Testis (tissue), 3 donors: ENCODE results near the gene SLC38A3. TPM values are rescaled to one million over a fixed set of nuclear protein-coding genes. Genes with fewer than 3 reads are reported as not detected.
"Not testable (repeated sequence)": the region's sequence is repeated elsewhere in the genome, so short reads cannot be mapped to it uniquely, and the experiment has no call there.

Experiments
- DNase-seq: peaks from one replicate; pipeline ENCODE4 v3.0.0-alpha.2; 2019
- H3K27ac ChIP-seq, 2 donors: fragments of 200-600 bp; sonication (generic); one replicate each; pipeline ENCODE4 v1.5.1; 2019
- H3K27me3 ChIP-seq: fragments of 200-600 bp; sonication (generic); one replicate; pipeline ENCODE4 v1.5.1; 2019
- H3K36me3 ChIP-seq: fragments of 200-600 bp; sonication (generic); one replicate; pipeline ENCODE4 v1.5.1; 2017; ENCODE audit warnings: low read depth; ENCODE audit errors: missing control alignments
- H3K4me1 ChIP-seq: fragments of 200-600 bp; sonication (generic); one replicate; pipeline ENCODE4 v1.5.1; 2019
- H3K4me3 ChIP-seq, 2 donors: fragments of 200-600 bp; sonication (generic); one replicate each; pipeline ENCODE4 v1.5.1; 2017 to 2019
- H3K9me3 ChIP-seq: fragments of 200-600 bp; sonication (generic); one replicate; pipeline ENCODE4 v1.5.1; 2017
- POLR2A ChIP-seq: fragments of 450-650 bp; IDR thresholded peaks from one replicate; pipeline ENCODE4 v1.6.1; 2017; ENCODE audit warnings: antibody characterized with exemption, mild to moderate bottlenecking, moderate library complexity
- WGBS, 2 donors: methylation state at CpG; one replicate each; pipeline ENCODE4 v1.1.5; 2018; 5-methylcytosine and 5-hydroxymethylcytosine counted together
- intact Hi-C: fragments of 100-400 bp; cut with DNase I; formaldehyde crosslinking; loops from one replicate; pipeline ENCODE4 v1.15.1; 2023; ENCODE audit warnings: low total_unique reads
- polyA plus RNA-seq: library from polyadenylated mRNA; stranded (reverse); fragments of 350-450 nt; fragmentation: Illumina TruSeq; extraction: RNeasy Lipid Tissue Mini Kit (QIAGEN cat#74804); gene quantifications from one replicate; pipeline ENCODE4 v1.2.3, GENCODE V29; 2014; ENCODE audit warnings: low read depth, low replicate concordance; ENCODE audit not compliant: insufficient read depth
- total RNA-seq, 2 donors: library from RNA; depleted of rRNA; stranded (reverse); fragments of >200 nt; gene quantifications; one replicate each; pipeline ENCODE4 v1.2.3, GENCODE V29; 2016
- TF ChIP-seq, protein P1 (sequence below), 3 experiments: fragments of 450-650 bp in 2 of 3; fragments of 200-600 bp in 1 of 3; sonication (generic) in 1 of 3; IDR thresholded peaks; one replicate each; pipeline ENCODE4 v1.5.1; 2016 to 2019; ENCODE audit warnings: antibody characterized with exemption in 3 of 3, mild to moderate bottlenecking in 2 of 3, moderate library complexity in 1 of 3

Gene SLC38A3
- total and polyA plus RNA-seq, 3 donors from 2014 or later: 3.4 to 5.4 (median 4.3) TPM

DNA sequence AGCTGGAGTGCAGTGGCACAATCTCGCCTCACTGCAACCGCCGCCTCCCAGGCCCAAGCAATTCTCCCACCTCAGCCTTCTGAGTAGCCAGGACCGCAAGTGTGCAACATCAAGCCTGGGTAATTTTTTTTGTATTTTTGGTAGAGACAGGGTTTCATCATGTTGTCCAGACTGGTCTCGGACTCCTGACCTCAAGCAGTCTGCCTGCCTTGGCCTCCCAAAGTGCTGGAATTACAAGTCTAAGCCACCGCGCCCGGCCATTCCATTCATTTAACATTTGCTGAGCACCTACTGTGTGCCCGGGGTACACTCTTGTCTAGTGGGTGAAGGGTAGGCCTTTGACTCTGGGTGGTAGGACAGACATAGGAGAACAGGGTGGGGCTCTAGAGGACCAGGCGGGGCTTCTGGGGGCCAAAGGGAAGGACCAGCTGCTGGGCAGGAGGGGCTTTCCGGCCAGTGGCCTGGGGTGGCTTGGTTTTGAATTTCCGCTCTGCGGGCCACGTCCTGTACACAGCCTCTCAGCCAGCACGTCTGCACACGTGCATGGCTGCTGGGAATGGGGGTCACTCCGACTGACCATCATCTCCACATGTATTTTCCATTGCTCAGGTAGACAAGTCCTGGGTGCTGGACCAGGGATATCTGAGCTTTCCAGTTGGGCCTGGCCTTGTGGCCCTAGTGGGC is 2.4 kb downstream of the SLC38A3 start:
- H3K27me3 ChIP-seq: no peaks in the 10 kb centered on the region
- H3K9me3 ChIP-seq: no peaks in the 10 kb centered on the region
- H3K4me3 ChIP-seq: no peak overlapping the region
- no peaks in the 10 kb centered on the region for H3K4me1 ChIP-seq
- no peak for TF ChIP-seq POLR2A
- TF ChIP-seq, protein P1, sequence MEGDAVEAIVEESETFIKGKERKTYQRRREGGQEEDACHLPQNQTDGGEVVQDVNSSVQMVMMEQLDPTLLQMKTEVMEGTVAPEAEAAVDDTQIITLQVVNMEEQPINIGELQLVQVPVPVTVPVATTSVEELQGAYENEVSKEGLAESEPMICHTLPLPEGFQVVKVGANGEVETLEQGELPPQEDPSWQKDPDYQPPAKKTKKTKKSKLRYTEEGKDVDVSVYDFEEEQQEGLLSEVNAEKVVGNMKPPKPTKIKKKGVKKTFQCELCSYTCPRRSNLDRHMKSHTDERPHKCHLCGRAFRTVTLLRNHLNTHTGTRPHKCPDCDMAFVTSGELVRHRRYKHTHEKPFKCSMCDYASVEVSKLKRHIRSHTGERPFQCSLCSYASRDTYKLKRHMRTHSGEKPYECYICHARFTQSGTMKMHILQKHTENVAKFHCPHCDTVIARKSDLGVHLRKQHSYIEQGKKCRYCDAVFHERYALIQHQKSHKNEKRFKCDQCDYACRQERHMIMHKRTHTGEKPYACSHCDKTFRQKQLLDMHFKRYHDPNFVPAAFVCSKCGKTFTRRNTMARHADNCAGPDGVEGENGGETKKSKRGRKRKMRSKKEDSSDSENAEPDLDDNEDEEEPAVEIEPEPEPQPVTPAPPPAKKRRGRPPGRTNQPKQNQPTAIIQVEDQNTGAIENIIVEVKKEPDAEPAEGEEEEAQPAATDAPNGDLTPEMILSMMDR (IDR thresholded peaks at IDR 0.05): no peak
- no peak overlapping the region for H3K27ac ChIP-seq
- 94 to 97% methylated on average over 11 to 17 of the region's 17 CpGs for WGBS, 2 donors
- no peak for DNase-seq
- H3K36me3 ChIP-seq: no peaks in the 10 kb centered on the region
- intact Hi-C loops: no loop called here

DNA sequence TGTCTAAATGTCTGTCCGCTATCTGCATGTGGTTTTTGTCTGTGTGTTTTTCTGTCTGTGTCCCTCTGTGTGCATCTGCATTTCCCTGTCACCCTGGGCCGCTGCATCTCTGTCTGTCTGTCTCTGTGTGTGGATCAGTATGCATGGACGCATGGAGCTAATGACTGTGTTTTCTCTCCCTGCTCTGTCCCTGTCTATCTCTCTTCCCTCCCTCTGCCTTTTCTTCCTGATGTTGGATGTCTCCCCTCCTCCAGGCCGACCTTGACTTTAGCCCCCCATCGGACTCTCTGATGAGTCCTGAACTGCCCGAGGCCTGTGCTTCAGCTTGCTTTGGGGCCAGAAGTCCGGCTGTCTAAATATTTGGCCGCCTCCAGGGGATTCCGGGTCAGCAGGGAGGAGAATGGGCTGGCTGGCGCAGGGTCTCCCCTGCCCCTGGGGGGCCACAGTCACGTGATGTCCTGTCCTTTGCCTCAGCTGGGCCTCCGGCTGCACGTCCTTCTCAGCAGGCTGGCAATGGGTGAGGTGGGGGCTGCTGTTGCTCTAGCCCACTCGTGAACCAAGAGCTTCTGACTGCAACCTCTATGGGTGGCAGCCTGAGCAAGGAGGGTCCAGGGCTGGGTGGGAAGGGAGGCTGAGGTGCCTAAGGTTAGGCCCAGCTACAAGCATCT is 3.7 kb downstream of the SLC38A3 start:
- intact Hi-C loops: no loop called here
- Histone ChIP-seq H3K9me3 (no peaks in the 10 kb centered on the region), H3K27ac (no peak overlapping the region), H3K27me3 (no peaks in the 10 kb centered on the region), H3K4me3 (no peak overlapping the region), H3K36me3 (no peaks in the 10 kb centered on the region), H3K4me1 (peaks cover 6% of the 10 kb centered on the region)
- 55 to 65% methylated on average over 9 to 14 of the region's 14 CpGs for WGBS, 2 donors
- no peak for TF ChIP-seq POLR2A
- TF ChIP-seq, protein P1 (IDR thresholded peaks at IDR 0.05): no peak
- DNase-seq: no peak

DNA sequence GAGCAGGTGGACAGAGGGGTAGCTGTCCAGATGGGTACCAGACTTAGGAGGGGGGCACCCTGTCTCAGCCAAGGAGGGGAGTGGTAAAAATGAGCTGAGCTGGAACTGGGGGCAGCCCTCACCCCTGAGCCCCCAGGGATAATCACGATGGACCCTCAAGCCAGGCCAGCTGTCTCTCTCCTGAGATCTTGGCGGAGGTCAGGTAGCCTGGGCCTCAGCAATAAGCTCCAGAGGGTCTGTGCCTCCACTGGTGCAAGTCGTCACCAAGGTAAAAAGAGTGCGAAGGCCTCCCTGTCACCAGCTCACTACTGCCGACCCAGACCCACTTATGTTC is 5.1 kb downstream of the SLC38A3 start:
- peaks cover 6% of the 10 kb centered on the region for H3K4me1 ChIP-seq
- WGBS, 2 donors: 88 to 96% methylated on average over 3 to 5 of the region's 5 CpGs
- H3K4me3 ChIP-seq: no peak overlapping the region
- H3K27me3 ChIP-seq: no peaks in the 10 kb centered on the region
- TF ChIP-seq POLR2A: no peak
- TF ChIP-seq, protein P1 (IDR thresholded peaks at IDR 0.05): no peak
- DNase-seq: no peak
- intact Hi-C loops: no loop called here
- H3K9me3 ChIP-seq: no peaks in the 10 kb centered on the region
- no peak overlapping the region for H3K27ac ChIP-seq
- no peaks in the 10 kb centered on the region for H3K36me3 ChIP-seq

DNA sequence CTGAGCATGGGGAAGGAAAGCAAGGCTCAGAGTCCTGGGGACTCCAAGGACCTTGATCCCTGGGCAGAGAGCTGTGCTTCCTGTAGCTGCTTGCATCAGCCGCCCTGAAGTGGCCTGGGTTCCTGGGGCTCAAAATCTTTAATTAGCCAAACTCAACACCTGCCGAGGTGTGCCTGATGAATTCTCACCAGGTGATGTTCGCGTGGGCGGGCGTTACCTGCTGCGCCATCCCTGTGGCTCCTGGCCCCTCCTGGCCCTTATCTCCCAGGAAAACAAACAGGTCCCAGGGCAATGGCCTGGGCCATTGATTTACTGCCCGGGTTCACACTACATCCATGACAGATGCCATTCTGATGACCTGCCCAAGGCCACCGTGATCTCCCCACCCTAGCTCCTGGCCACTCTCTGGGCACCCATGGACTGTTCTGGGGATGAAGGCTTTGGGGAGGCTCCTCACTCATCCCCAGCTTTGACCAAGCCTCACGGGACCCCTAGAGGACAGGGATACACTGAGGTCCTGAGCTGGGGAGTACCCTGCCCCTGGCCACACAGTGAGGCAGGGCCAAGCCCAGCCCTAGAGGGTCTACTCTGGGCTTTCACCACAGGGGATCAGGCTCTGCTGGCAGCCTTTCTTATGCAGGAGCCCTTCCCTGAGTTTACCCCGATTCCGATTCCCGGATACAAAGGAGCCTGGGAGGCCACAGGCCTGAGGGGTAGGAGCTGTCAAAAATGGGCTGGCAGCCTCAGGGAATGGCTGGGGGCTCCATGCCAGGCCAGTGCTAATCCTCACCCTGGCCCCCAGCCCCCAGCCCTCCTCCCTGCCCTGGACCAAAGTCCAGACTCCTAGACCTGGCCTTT is 5.7 kb downstream of the SLC38A3 start:
- Histone ChIP-seq H3K4me1 (peaks cover 6% of the 10 kb centered on the region), H3K27me3 (no peaks in the 10 kb centered on the region), H3K9me3 (no peaks in the 10 kb centered on the region), H3K27ac (no peak overlapping the region), H3K36me3 (no peaks in the 10 kb centered on the region), H3K4me3 (no peak overlapping the region)
- intact Hi-C loops: no loop called here
- WGBS, 2 donors: 90 to 93% methylated on average over 6 to 13 of the region's 13 CpGs
- TF ChIP-seq, protein P1 (IDR thresholded peaks at IDR 0.05): no peak
- no peak for TF ChIP-seq POLR2A
- DNase-seq: no peak

DNA sequence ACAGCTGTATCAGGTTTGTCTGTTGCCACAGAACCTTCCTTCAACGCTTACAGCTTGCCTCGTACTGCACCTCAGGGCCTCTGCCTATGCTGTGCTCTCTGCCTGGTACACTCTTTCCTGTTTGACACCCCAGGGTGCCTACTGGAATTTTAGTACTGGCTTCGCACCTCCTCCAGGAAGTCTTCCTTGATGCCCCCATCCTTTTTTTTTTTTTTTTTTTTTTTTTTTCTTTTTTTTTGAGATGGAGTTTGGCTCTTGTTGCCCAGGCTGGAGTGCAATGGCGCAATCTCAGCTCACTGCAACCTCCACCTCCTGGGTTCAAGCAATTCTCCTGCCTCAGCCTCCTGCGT is 6.3 kb downstream of the SLC38A3 start:
- H3K27me3 ChIP-seq, H3K4me1 ChIP-seq, H3K36me3 ChIP-seq, H3K27ac ChIP-seq, H3K4me3 ChIP-seq, DNase-seq, intact Hi-C loops, H3K9me3 ChIP-seq: not testable (repeated sequence)
- 91 to 98% methylated on average over 5 of the region's 5 CpGs for WGBS, 2 donors
